Keratinocyte (primary cell): ENCODE measurements around the gene KRTAP2-3.

ENCODE experiments used
- EZH2 ChIP-seq: IDR thresholded peaks from one replicate; pipeline ENCODE4 v1.6.1; 2012; ENCODE audit warnings: inconsistent platforms, mild to moderate bottlenecking, low read length, moderate library complexity
- TF ChIP-seq, protein P1 (sequence below), 3 experiments: IDR thresholded peaks in 1 of 3; conservative IDR thresholded peaks in 1 of 3; optimal IDR thresholded peaks in 1 of 3; 2 replicates in 2 of 3; 3 replicates in 1 of 3; pipeline versions ENCODE3 to v1.5.1; 2011; ENCODE audit warnings: low read length in 3 of 3, mild to moderate bottlenecking in 3 of 3, moderate library complexity in 2 of 3, control low read depth in 1 of 3, inconsistent platforms in 1 of 3; ENCODE audit not compliant: insufficient read depth in 2 of 3; ENCODE audit errors: extremely low read depth in 1 of 3

DNA sequence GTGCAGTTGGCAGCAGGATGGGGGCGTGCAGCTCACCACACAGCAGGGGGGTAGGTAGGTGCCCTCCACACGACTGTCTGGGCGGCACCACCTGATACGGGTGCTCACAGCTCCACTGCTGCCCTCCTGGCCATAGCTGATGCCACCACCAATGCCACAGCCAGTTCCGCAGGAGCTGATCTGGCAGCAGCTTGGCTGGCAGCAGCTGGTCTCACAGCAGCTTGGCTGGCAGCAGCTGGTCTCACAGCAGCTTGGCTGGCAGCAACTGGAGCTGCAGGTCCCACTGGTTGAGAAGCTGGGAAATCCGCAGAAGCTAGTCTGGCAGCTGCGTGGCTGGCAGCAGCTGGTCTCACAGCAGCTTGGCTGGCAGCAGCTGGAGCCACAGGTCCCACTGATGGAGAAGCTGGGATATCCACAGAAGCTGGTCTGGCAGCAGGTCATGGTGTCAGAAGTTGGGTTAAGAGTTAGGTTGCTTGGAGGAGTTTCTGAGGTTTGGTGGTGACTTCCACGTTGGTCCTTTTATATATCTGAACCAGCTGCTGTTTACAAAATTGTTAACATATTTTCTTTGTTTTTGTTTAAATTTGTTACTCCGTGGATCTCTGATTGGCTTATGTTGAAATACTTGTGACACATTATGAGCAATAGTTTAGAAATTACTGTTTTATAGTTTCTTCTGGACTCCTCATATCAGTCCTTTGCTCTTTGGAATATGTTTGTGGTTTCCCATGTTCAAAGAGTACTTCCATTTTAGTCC is 33.0 kb downstream of the KRTAP2-3 start, which contains the start of gene KRTAP1-5:
- TF ChIP-seq, protein P1, sequence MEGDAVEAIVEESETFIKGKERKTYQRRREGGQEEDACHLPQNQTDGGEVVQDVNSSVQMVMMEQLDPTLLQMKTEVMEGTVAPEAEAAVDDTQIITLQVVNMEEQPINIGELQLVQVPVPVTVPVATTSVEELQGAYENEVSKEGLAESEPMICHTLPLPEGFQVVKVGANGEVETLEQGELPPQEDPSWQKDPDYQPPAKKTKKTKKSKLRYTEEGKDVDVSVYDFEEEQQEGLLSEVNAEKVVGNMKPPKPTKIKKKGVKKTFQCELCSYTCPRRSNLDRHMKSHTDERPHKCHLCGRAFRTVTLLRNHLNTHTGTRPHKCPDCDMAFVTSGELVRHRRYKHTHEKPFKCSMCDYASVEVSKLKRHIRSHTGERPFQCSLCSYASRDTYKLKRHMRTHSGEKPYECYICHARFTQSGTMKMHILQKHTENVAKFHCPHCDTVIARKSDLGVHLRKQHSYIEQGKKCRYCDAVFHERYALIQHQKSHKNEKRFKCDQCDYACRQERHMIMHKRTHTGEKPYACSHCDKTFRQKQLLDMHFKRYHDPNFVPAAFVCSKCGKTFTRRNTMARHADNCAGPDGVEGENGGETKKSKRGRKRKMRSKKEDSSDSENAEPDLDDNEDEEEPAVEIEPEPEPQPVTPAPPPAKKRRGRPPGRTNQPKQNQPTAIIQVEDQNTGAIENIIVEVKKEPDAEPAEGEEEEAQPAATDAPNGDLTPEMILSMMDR (optimal IDR thresholded peaks at IDR 0.05 in 1 of 3, IDR thresholded peaks at IDR 0.05 in 1 of 3, conservative IDR thresholded peaks at IDR 0.05 in 1 of 3; ENCODE audit: extremely low read depth in 1 of 3, insufficient read depth in 2 of 3, low read length in 3 of 3) = no peak
- no peak for TF ChIP-seq EZH2
